Measurements from ENCODE around the gene RAD51B. TPM values are rescaled to one million over a fixed set of nuclear protein-coding genes. Genes with fewer than 3 reads are reported as not detected.

Gene RAD51B
- total RNA-seq, 1 donor from 2014 or later, result 28.5 TPM

- Histone ChIP-seq H3K27me3 (no peaks in the 10 kb centered on the region), H3K27ac (no peak overlapping the region)
- intact Hi-C loops (cut with DNase I), result no loop called here
Measured at GRCh38 chr14:68309616-68310015, 490.0 kb downstream of the RAD51B start.

GRCh38 chr14:68312300-68312699 is 492.7 kb downstream of the RAD51B start:
- intact Hi-C loops (cut with DNase I), result no loop called here
- Histone ChIP-seq H3K36me3 (no peaks in the 10 kb centered on the region), H3K27ac (no peak overlapping the region), H3K4me3 (no peak overlapping the region), H3K9me3 (no peaks in the 10 kb centered on the region), H3K4me1 (peaks cover 20% of the 10 kb centered on the region), H3K27me3 (no peaks in the 10 kb centered on the region)
- no peak for DNase-seq (ENCODE audit: extremely low spot score in 2 of 2)
- TF ChIP-seq POLR2AphosphoS5 (IDR thresholded peaks at IDR 0.05; ENCODE audit: insufficient read depth in 1 of 2, low read depth in 1 of 2) (no peak), CTCF (IDR thresholded peaks at IDR 0.05) (no peak), POLR2A (IDR thresholded peaks at IDR 0.05) (no peak)

More at GRCh38 chr14:68309616-68310015, 490.0 kb downstream of the RAD51B start:
- Histone ChIP-seq H3K4me3 (no peak overlapping the region), H3K9me3 (no peaks in the 10 kb centered on the region), H3K4me1 (peaks cover 32% of the 10 kb centered on the region), H3K36me3 (no peaks in the 10 kb centered on the region)
- DNase-seq (ENCODE audit: extremely low spot score in 2 of 2), result no peak
- TF ChIP-seq POLR2A (IDR thresholded peaks at IDR 0.05) (no peak), CTCF (IDR thresholded peaks at IDR 0.05) (no peak), POLR2AphosphoS5 (IDR thresholded peaks at IDR 0.05; ENCODE audit: insufficient read depth in 1 of 2, low read depth in 1 of 2) (no peak)

- Histone ChIP-seq H3K4me1 (peaks cover 13% of the 10 kb centered on the region), H3K27me3 (no peaks in the 10 kb centered on the region), H3K27ac (no peak overlapping the region), H3K36me3 (no peaks in the 10 kb centered on the region), H3K4me3 (no peak overlapping the region), H3K9me3 (no peaks in the 10 kb centered on the region)
- TF ChIP-seq POLR2A (IDR thresholded peaks at IDR 0.05), result no peak
- TF ChIP-seq CTCF (IDR thresholded peaks at IDR 0.05), result no peak
- TF ChIP-seq POLR2AphosphoS5 (IDR thresholded peaks at IDR 0.05; ENCODE audit: insufficient read depth in 1 of 2, low read depth in 1 of 2), result no peak
- intact Hi-C loops (cut with DNase I), result no loop called here
- DNase-seq (ENCODE audit: extremely low spot score in 2 of 2), result no peak
Measured at GRCh38 chr14:68312884-68313610, 493.5 kb downstream of the RAD51B start.

GRCh38 chr14:68314642-68315041 is 495.1 kb downstream of the RAD51B start:
- no peaks in the 10 kb centered on the region for H3K36me3 ChIP-seq
- no peak overlapping the region for H3K27ac ChIP-seq
- intact Hi-C loops (cut with DNase I), result no loop called here
- no peaks in the 10 kb centered on the region for H3K27me3 ChIP-seq
- TF ChIP-seq CTCF (IDR thresholded peaks at IDR 0.05) (no peak), POLR2AphosphoS5 (IDR thresholded peaks at IDR 0.05; ENCODE audit: insufficient read depth in 1 of 2, low read depth in 1 of 2) (no peak), POLR2A (IDR thresholded peaks at IDR 0.05) (no peak)
- DNase-seq (ENCODE audit: extremely low spot score in 2 of 2), result no peak
- no peaks in the 10 kb centered on the region for H3K9me3 ChIP-seq
- H3K4me1 ChIP-seq, result peaks cover 12% of the 10 kb centered on the region
- no peak overlapping the region for H3K4me3 ChIP-seq

- no peaks in the 10 kb centered on the region for H3K36me3 ChIP-seq
- no peak for TF ChIP-seq POLR2AphosphoS5 (IDR thresholded peaks at IDR 0.05; ENCODE audit: insufficient read depth in 1 of 2, low read depth in 1 of 2)
- TF ChIP-seq POLR2A (IDR thresholded peaks at IDR 0.05), result no peak
- TF ChIP-seq CTCF (IDR thresholded peaks at IDR 0.05), result no peak
- H3K4me1 ChIP-seq, result peaks cover 12% of the 10 kb centered on the region
- H3K27me3 ChIP-seq, result no peaks in the 10 kb centered on the region
- intact Hi-C loops (cut with DNase I), result no loop called here
- no peaks in the 10 kb centered on the region for H3K9me3 ChIP-seq
- H3K27ac ChIP-seq, result no peak overlapping the region
- no peak overlapping the region for H3K4me3 ChIP-seq
- DNase-seq (ENCODE audit: extremely low spot score in 2 of 2), result no peak
Measured at GRCh38 chr14:68315081-68315480, 495.5 kb downstream of the RAD51B start.

Measured in vagina (tissue), 2 donors.